ENCODE measurements around the gene TNFRSF19.

- TF ChIP-seq POLR2AphosphoS5 (IDR thresholded peaks at IDR 0.05) (no peak), CTCF (IDR thresholded peaks at IDR 0.05 in 8 of 11, conservative IDR thresholded peaks at IDR 0.05 in 3 of 11) (no peak), POLR2A (IDR thresholded peaks at IDR 0.05) (no peak)
These were observed 97.5 kb downstream of the TNFRSF19 start for GRCh38 chr13:23667750-23668149.

Data from spleen (tissue), 7 donors.